HepG2 (cell line): ENCODE results near the gene PSD4. TPM values are rescaled to one million over a fixed set of nuclear protein-coding genes. Genes with fewer than 3 reads are reported as not detected.

ENCODE experiments used
- AGO1 ChIP-seq: fragments of 200-400 bp; formaldehyde crosslinking; IDR thresholded peaks from 2 replicates; pipeline ENCODE4 v1.6.1; 2017; ENCODE audit warnings: mild to moderate bottlenecking, low read depth, low read length, moderate library complexity; ENCODE audit not compliant: poor library complexity, severe bottlenecking
- ARHGAP35 ChIP-seq: sonication (generic); formaldehyde crosslinking; IDR thresholded peaks from 2 replicates; pipeline ENCODE4 v1.9.0; 2022; ENCODE audit warnings: mild to moderate bottlenecking, inconsistent platforms, moderate library complexity, missing genetic modification reagents, borderline replicate concordance
- CHD4 ChIP-seq: fragments of 200-600 bp; sonication (generic); IDR thresholded peaks from 2 replicates; pipeline ENCODE4 v1.7.0; 2017; ENCODE audit warnings: mild to moderate bottlenecking, low read length, borderline replicate concordance
- DMAP1 ChIP-seq: IDR thresholded peaks from 2 replicates; pipeline ENCODE4 v1.6.1; 2016
- DPF2 ChIP-seq: sonication (generic); formaldehyde crosslinking; IDR thresholded peaks from 2 replicates; pipeline ENCODE4 v1.4.0; 2020; ENCODE audit warnings: mild to moderate bottlenecking, low read depth, missing genetic modification reagents, borderline replicate concordance
- HMG20A ChIP-seq: IDR thresholded peaks from 2 replicates; pipeline ENCODE4 v1.6.1; 2016; ENCODE audit warnings: borderline replicate concordance
- IRF2 ChIP-seq: IDR thresholded peaks from 2 replicates; pipeline ENCODE4 v1.6.1; 2018; ENCODE audit warnings: missing genetic modification reagents, missing compliant biosample characterization
- KAT7 ChIP-seq: IDR thresholded peaks from 2 replicates; pipeline ENCODE4 v1.6.1; 2018; ENCODE audit warnings: borderline replicate concordance, missing compliant biosample characterization
- MED13 ChIP-seq: sonication (generic); formaldehyde crosslinking; IDR thresholded peaks from 2 replicates; pipeline ENCODE4 v1.5.0; 2020; ENCODE audit warnings: missing genetic modification reagents
- NFKBIZ ChIP-seq: IDR thresholded peaks from 2 replicates; pipeline ENCODE4 v1.6.1; 2018; ENCODE audit warnings: missing genetic modification reagents, missing compliant biosample characterization
- POGZ ChIP-seq: sonication (generic); formaldehyde crosslinking; IDR thresholded peaks from 2 replicates; pipeline ENCODE4 v1.4.0; 2020; ENCODE audit warnings: mild to moderate bottlenecking, missing genetic modification reagents
- PPARG ChIP-seq: conservative IDR thresholded peaks from 2 replicates; pipeline ENCODE4 v1.6.1; 2016; ENCODE audit warnings: missing biosample characterization, missing genetic modification reagents
- RNF2 ChIP-seq: fragments of 450-650 bp; conservative IDR thresholded peaks from 2 replicates; pipeline ENCODE4 v1.6.1; 2016; ENCODE audit warnings: low read depth
- STAT5B ChIP-seq: sonication (generic); formaldehyde crosslinking; IDR thresholded peaks from 2 replicates; pipeline ENCODE4 v1.4.0; 2020; ENCODE audit warnings: missing genetic modification reagents
- WIZ ChIP-seq: sonication (generic); formaldehyde crosslinking; IDR thresholded peaks from 2 replicates; pipeline ENCODE4 v1.5.1; 2020; ENCODE audit warnings: mild to moderate bottlenecking, missing genetic modification reagents
- ZBTB20 ChIP-seq: sonication (generic); formaldehyde crosslinking; IDR thresholded peaks from 2 replicates; pipeline ENCODE4 v1.8.1; 2023; ENCODE audit warnings: missing genetic modification reagents, low read depth, mild to moderate bottlenecking, borderline replicate concordance
- ZFP41 ChIP-seq: sonication (generic); formaldehyde crosslinking; IDR thresholded peaks from 2 replicates; pipeline ENCODE4 v1.4.0; 2020; ENCODE audit warnings: mild to moderate bottlenecking, missing genetic modification reagents, borderline replicate concordance
- ZFY ChIP-seq: sonication (generic); formaldehyde crosslinking; IDR thresholded peaks from 2 replicates; pipeline ENCODE4 v1.4.0; 2020; ENCODE audit warnings: missing genetic modification reagents
- ZNF329 ChIP-seq: sonication (generic); formaldehyde crosslinking; IDR thresholded peaks from 2 replicates; pipeline ENCODE4 v1.9.0; 2021; ENCODE audit warnings: low read depth, mild to moderate bottlenecking, missing genetic modification reagents
- ZNF44 ChIP-seq: sonication (generic); formaldehyde crosslinking; IDR thresholded peaks from 2 replicates; pipeline ENCODE4 v1.5.1; 2020; ENCODE audit warnings: mild to moderate bottlenecking, missing genetic modification reagents
- ZNF460 ChIP-seq: sonication (generic); formaldehyde crosslinking; IDR thresholded peaks from 2 replicates; pipeline ENCODE4 v1.5.1; 2020; ENCODE audit warnings: missing genetic modification reagents, mild to moderate bottlenecking, borderline replicate concordance
- ZNF644 ChIP-seq: IDR thresholded peaks from 2 replicates; pipeline ENCODE4 v1.6.1; 2016; ENCODE audit warnings: low read depth
- polyA plus RNA-seq, 8 experiments: library from polyadenylated mRNA; depleted of rRNA in 3 of 8; stranded (reverse) in 7 of 8; unstranded in 1 of 8; fragments of >200 nt; fragmentation: Illumina TruSeq in 4 of 8; extraction: Trizol in 4 of 8; gene quantifications; 2 replicates each; pipeline versions ENCODE4 v1.2.1 to v1.2.3, GENCODE V29; 2011 to 2016; ENCODE audit warnings: low read depth in 4 of 8, missing spikeins in 1 of 8, mixed read lengths in 1 of 8; ENCODE audit not compliant: insufficient read depth in 1 of 8
- total RNA-seq, 5 experiments: library from RNA; depleted of rRNA; stranded (reverse); fragments of >200 nt; fragmentation: Illumina TruSeq; extraction: Trizol; gene quantifications; 2 replicates each; pipeline ENCODE4 v1.2.3, GENCODE V29; 2016; ENCODE audit warnings: low read depth in 1 of 5
- TF ChIP-seq, protein P1 (sequence below): sonication (generic); formaldehyde crosslinking; IDR thresholded peaks from one replicate; pipeline ENCODE4 v1.5.1; 2020; ENCODE audit warnings: mild to moderate bottlenecking, missing genetic modification reagents; ENCODE audit errors: not compliant biosample characterization
- TF ChIP-seq, protein P2 (sequence below): sonication (generic); formaldehyde crosslinking; conservative IDR thresholded peaks from 2 replicates; pipeline ENCODE4 v1.4.0; 2020; ENCODE audit warnings: missing genetic modification reagents

PSD4 gene
- total and polyA plus RNA-seq, 2 of the 13 experiments (the other 11 are each of a cell fraction or from before 2014, with no cell fraction given): 5.8 to 9.4 TPM

- TF ChIP-seq, protein P1, sequence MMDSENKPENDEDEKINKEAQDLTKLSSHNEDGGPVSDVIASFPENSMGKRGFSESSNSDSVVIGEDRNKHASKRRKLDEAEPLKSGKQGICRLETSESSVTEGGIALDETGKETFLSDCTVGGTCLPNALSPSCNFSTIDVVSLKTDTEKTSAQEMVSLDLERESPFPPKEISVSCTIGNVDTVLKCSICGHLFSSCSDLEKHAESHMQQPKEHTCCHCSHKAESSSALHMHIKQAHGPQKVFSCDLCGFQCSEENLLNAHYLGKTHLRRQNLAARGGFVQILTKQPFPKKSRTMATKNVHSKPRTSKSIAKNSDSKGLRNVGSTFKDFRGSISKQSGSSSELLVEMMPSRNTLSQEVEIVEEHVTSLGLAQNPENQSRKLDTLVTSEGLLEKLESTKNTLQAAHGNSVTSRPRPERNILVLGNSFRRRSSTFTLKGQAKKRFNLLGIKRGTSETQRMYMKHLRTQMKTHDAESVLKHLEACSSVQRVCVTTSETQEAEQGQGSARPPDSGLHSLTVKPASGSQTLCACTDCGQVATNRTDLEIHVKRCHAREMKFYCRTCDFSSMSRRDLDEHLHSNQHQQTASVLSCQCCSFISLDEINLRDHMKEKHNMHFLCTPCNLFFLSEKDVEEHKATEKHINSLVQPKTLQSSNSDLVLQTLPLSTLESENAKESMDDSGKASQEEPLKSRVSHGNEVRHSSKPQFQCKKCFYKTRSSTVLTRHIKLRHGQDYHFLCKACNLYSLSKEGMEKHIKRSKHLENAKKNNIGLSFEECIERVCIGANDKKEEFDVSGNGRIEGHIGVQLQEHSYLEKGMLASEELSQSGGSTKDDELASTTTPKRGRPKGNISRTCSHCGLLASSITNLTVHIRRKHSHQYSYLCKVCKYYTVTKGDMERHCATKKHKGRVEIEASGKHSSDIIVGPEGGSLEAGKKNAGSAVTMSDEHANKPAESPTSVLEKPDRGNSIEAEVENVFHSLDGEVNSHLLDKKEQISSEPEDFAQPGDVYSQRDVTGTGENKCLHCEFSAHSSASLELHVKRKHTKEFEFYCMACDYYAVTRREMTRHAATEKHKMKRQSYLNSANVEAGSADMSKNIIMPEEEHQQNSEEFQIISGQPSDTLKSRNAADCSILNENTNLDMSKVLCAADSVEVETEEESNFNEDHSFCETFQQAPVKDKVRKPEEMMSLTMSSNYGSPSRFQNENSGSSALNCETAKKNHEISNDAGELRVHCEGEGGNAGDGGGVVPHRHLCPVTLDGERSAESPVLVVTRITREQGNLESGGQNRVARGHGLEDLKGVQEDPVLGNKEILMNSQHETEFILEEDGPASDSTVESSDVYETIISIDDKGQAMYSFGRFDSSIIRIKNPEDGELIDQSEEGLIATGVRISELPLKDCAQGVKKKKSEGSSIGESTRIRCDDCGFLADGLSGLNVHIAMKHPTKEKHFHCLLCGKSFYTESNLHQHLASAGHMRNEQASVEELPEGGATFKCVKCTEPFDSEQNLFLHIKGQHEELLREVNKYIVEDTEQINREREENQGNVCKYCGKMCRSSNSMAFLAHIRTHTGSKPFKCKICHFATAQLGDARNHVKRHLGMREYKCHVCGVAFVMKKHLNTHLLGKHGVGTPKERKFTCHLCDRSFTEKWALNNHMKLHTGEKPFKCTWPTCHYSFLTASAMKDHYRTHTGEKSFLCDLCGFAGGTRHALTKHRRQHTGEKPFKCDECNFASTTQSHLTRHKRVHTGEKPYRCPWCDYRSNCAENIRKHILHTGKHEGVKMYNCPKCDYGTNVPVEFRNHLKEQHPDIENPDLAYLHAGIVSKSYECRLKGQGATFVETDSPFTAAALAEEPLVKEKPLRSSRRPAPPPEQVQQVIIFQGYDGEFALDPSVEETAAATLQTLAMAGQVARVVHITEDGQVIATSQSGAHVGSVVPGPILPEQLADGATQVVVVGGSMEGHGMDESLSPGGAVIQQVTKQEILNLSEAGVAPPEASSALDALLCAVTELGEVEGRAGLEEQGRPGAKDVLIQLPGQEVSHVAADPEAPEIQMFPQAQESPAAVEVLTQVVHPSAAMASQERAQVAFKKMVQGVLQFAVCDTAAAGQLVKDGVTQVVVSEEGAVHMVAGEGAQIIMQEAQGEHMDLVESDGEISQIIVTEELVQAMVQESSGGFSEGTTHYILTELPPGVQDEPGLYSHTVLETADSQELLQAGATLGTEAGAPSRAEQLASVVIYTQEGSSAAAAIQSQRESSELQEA: no peak
- TF ChIP-seq ARHGAP35 (CRISPR knock-in tag): no peak
- peak; percentile 92 for TF ChIP-seq PPARG
- TF ChIP-seq, protein P2, sequence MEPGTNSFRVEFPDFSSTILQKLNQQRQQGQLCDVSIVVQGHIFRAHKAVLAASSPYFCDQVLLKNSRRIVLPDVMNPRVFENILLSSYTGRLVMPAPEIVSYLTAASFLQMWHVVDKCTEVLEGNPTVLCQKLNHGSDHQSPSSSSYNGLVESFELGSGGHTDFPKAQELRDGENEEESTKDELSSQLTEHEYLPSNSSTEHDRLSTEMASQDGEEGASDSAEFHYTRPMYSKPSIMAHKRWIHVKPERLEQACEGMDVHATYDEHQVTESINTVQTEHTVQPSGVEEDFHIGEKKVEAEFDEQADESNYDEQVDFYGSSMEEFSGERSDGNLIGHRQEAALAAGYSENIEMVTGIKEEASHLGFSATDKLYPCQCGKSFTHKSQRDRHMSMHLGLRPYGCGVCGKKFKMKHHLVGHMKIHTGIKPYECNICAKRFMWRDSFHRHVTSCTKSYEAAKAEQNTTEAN (CRISPR knock-in tag): 0 out of 2 replicates have a peak, but pooled peaks have one; percentile 35
- no peak for TF ChIP-seq AGO1
- TF ChIP-seq ZFP41: no peak
- no peak for TF ChIP-seq ZNF329 (CRISPR knock-in tag)
- TF ChIP-seq CHD4: no peak
- TF ChIP-seq DPF2 (CRISPR knock-in tag): 0 out of 2 replicates have a peak, but pooled peaks have one; percentile 24
- TF ChIP-seq HMG20A (CRISPR knock-in tag): peak; percentile 83; the same call in 1 of the 2 replicates
- TF ChIP-seq ZFY: no peak
- TF ChIP-seq ZBTB20: no peak
- 0 out of 2 replicates have a peak, but pooled peaks have one; percentile 29 for TF ChIP-seq KAT7 (CRISPR knock-in tag)
- TF ChIP-seq MED13 (CRISPR knock-in tag): no peak
- TF ChIP-seq DMAP1 (CRISPR knock-in tag): no peak
- TF ChIP-seq STAT5B (CRISPR knock-in tag): no peak
- TF ChIP-seq ZNF644 (CRISPR knock-in tag): 0 out of 2 replicates have a peak, but pooled peaks have one; percentile 7
- peak; percentile 60; the same call in 1 of the 2 replicates for TF ChIP-seq ZNF460
- no peak for TF ChIP-seq RNF2
- TF ChIP-seq POGZ (CRISPR knock-in tag): 0 out of 2 replicates have a peak, but pooled peaks have one; percentile 15
- TF ChIP-seq WIZ: no peak
- no peak for TF ChIP-seq NFKBIZ (CRISPR knock-in tag)
- 0 out of 2 replicates have a peak, but pooled peaks have one; percentile 5 for TF ChIP-seq IRF2 (CRISPR knock-in tag)
- TF ChIP-seq ZNF44 (CRISPR knock-in tag): no peak
These were observed 7.6 kb upstream of the PSD4 start (continued) for GRCh38 chr2:113166187-113166645.
